Activated naive CD4-positive, alpha-beta T cell (primary cell): ENCODE results near the gene IL1RL2.

Experiments
- DNase-seq, 4 experiments: peaks; one replicate each; lab custom pipeline; 2025; lab: John Stamatoyannopoulos, UW

The IL1RL2 gene

GRCh38 chr2:102238778-102239177, 52.0 kb downstream of the IL1RL2 start:
- DNase-seq, result no peak

GRCh38 chr2:102239344-102239743, 52.5 kb downstream of the IL1RL2 start:
- no peak for DNase-seq

- peak; percentile 65 to 87 (median 77) for DNase-seq
Observed at GRCh38 chr2:102240640-102241370, 54.0 kb downstream of the IL1RL2 start.

GRCh38 chr2:102241616-102242305, 54.9 kb downstream of the IL1RL2 start:
- no peak for DNase-seq

GRCh38 chr2:102245266-102246151, 58.7 kb downstream of the IL1RL2 start:
- no peak for DNase-seq

- no peak for DNase-seq
Observed at GRCh38 chr2:102250278-102250821, 63.5 kb downstream of the IL1RL2 start.

GRCh38 chr2:102251042-102251848, 64.4 kb downstream of the IL1RL2 start:
- peak; percentile 28 to 55 (median 44) for DNase-seq

GRCh38 chr2:102251849-102252203, 65.0 kb downstream of the IL1RL2 start:
- DNase-seq, result no peak

GRCh38 chr2:102252236-102252635, 65.4 kb downstream of the IL1RL2 start:
- DNase-seq, result no peak

- no peak for DNase-seq
Observed at GRCh38 chr2:102253140-102253752, 66.4 kb downstream of the IL1RL2 start.

- no peak for DNase-seq
Observed at GRCh38 chr2:102253753-102254150, 66.9 kb downstream of the IL1RL2 start.

GRCh38 chr2:102256276-102256675, 69.5 kb downstream of the IL1RL2 start:
- DNase-seq, result no peak

- DNase-seq, result no peak
Observed at GRCh38 chr2:102256874-102257462, 70.1 kb downstream of the IL1RL2 start.

- no peak for DNase-seq
Observed at GRCh38 chr2:102258025-102258385, 71.2 kb downstream of the IL1RL2 start.

GRCh38 chr2:102258386-102259074, 71.7 kb downstream of the IL1RL2 start:
- DNase-seq, result no peak

- no peak for DNase-seq
Observed at GRCh38 chr2:102261467-102262135, 74.8 kb downstream of the IL1RL2 start.

GRCh38 chr2:102262216-102263129, 75.7 kb downstream of the IL1RL2 start:
- DNase-seq, result no peak

- DNase-seq, result no peak
Observed at GRCh38 chr2:102264952-102265351, 78.1 kb downstream of the IL1RL2 start.
